Measurements from ENCODE around the gene PSMA7. TPM values are rescaled to one million over a fixed set of nuclear protein-coding genes. Genes with fewer than 3 reads are reported as not detected.

PSMA7 gene
- total RNA-seq, 1 donor from 2014 or later: 217 TPM

- Mint-ChIP-seq H3K27me3 (ENCODE audit: unreplicated experiment) (no peaks in the 10 kb centered on the region), H3K4me1 (ENCODE audit: unreplicated experiment) (peaks cover 38% of the 10 kb centered on the region), H3K27ac (ENCODE audit: unreplicated experiment) (peak overlapping the region; percentile 89), H3K4me3 (ENCODE audit: unreplicated experiment) (peak overlapping the region; percentile 85), H3K36me3 (ENCODE audit: unreplicated experiment) (peaks cover 25% of the 10 kb centered on the region), H3K9me3 (ENCODE audit: unreplicated experiment) (no peaks in the 10 kb centered on the region)
- no peak for DNase-seq (ENCODE audit: extremely low spot score, unreplicated experiment)
- no peak for TF ChIP-seq CTCF (IDR thresholded peaks at IDR 0.05)
Observed at GRCh38 chr20:62141043-62141396, 2.2 kb downstream of the PSMA7 start.

- DNase-seq (ENCODE audit: extremely low spot score, unreplicated experiment): no peak
- H3K9me3 Mint-ChIP-seq (ENCODE audit: unreplicated experiment): no peaks in the 10 kb centered on the region
- H3K4me1 Mint-ChIP-seq (ENCODE audit: unreplicated experiment): peaks cover 25% of the 10 kb centered on the region
- H3K4me3 Mint-ChIP-seq (ENCODE audit: unreplicated experiment): no peak overlapping the region
- H3K36me3 Mint-ChIP-seq (ENCODE audit: unreplicated experiment): peaks cover 25% of the 10 kb centered on the region
- H3K27ac Mint-ChIP-seq (ENCODE audit: unreplicated experiment): no peak overlapping the region
- H3K27me3 Mint-ChIP-seq (ENCODE audit: unreplicated experiment): no peaks in the 10 kb centered on the region
- no peak for TF ChIP-seq CTCF (IDR thresholded peaks at IDR 0.05)
Observed at GRCh38 chr20:62139636-62140035, 3.6 kb downstream of the PSMA7 start.

GRCh38 chr20:62138912-62139311, 4.3 kb downstream of the PSMA7 start:
- no peak for DNase-seq (ENCODE audit: extremely low spot score, unreplicated experiment)
- peaks cover 27% of the 10 kb centered on the region for H3K36me3 Mint-ChIP-seq (ENCODE audit: unreplicated experiment)
- no peaks in the 10 kb centered on the region for H3K9me3 Mint-ChIP-seq (ENCODE audit: unreplicated experiment)
- no peak for TF ChIP-seq CTCF (IDR thresholded peaks at IDR 0.05)
- H3K27ac Mint-ChIP-seq (ENCODE audit: unreplicated experiment): no peak overlapping the region
- H3K4me3 Mint-ChIP-seq (ENCODE audit: unreplicated experiment): no peak overlapping the region
- no peaks in the 10 kb centered on the region for H3K27me3 Mint-ChIP-seq (ENCODE audit: unreplicated experiment)
- H3K4me1 Mint-ChIP-seq (ENCODE audit: unreplicated experiment): peaks cover 22% of the 10 kb centered on the region

- Mint-ChIP-seq H3K4me1 (ENCODE audit: unreplicated experiment) (peaks cover 22% of the 10 kb centered on the region), H3K9me3 (ENCODE audit: unreplicated experiment) (no peaks in the 10 kb centered on the region), H3K4me3 (ENCODE audit: unreplicated experiment) (no peak overlapping the region), H3K36me3 (ENCODE audit: unreplicated experiment) (peaks cover 28% of the 10 kb centered on the region), H3K27ac (ENCODE audit: unreplicated experiment) (no peak overlapping the region), H3K27me3 (ENCODE audit: unreplicated experiment) (no peaks in the 10 kb centered on the region)
- TF ChIP-seq CTCF (IDR thresholded peaks at IDR 0.05): no peak
- DNase-seq (ENCODE audit: extremely low spot score, unreplicated experiment): no peak
Observed at GRCh38 chr20:62138204-62138543, 5.0 kb downstream of the PSMA7 start.

GRCh38 chr20:62137478-62138203, 5.6 kb downstream of the PSMA7 start:
- no peak overlapping the region for H3K4me3 Mint-ChIP-seq (ENCODE audit: unreplicated experiment)
- no peak overlapping the region for H3K27ac Mint-ChIP-seq (ENCODE audit: unreplicated experiment)
- no peak for TF ChIP-seq CTCF (IDR thresholded peaks at IDR 0.05)
- DNase-seq (ENCODE audit: extremely low spot score, unreplicated experiment): no peak
- H3K36me3 Mint-ChIP-seq (ENCODE audit: unreplicated experiment): peaks cover 30% of the 10 kb centered on the region
- H3K9me3 Mint-ChIP-seq (ENCODE audit: unreplicated experiment): no peaks in the 10 kb centered on the region
- H3K4me1 Mint-ChIP-seq (ENCODE audit: unreplicated experiment): peaks cover 22% of the 10 kb centered on the region
- no peaks in the 10 kb centered on the region for H3K27me3 Mint-ChIP-seq (ENCODE audit: unreplicated experiment)

Measured in osteocyte (in vitro differentiated cells).